Measurements from ENCODE around the gene SLC16A3. TPM values are rescaled to one million over a fixed set of nuclear protein-coding genes. Genes with fewer than 3 reads are reported as not detected.

The SLC16A3 gene
- total and polyA plus RNA-seq, 2 donors (not counting 1 experiment from before 2014, with no cell fraction given): 14.9 to 65.7 TPM

DNA sequence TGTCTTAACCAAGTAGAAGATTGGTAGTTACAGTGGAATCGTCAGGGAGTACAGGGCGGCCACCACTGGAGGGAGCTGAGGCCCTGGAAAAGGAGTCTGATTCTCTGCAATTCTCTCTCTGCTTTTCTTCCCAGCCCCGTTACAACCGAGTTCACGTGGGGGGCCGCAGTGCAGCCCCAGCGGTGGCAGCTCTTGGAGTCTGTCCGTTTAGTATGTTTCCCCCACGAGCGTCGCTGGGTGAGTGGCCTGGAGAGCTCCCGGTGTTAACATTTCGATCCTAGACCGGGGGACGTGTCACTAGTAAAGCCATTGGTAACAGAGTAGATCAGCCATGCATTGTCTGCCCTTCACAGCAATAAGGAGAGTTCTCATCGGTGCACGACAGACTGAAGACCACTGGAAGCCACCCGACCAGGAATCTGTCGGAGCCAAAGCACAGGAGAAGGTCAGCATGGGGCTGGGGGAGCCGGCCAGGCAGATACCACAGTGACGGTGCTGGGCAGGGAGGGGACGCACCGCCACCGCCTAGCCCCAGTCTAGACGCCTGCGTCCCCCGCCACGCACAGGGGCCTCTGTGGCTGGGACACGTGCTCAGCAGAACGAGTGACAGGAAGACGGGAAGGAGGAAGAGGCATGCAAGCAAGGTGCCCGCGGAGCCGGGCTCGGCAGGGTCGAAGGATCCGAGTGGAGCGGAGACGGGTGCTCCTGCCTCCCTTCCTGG, 15.7 kb downstream of the SLC16A3 start:
- no peak overlapping the region for H3K27ac Mint-ChIP-seq
- ATAC-seq (ENCODE audit: low read depth) (no peak), DNase-seq (peak; percentile 35)
- H3K79me2 ChIP-seq (ENCODE audit: control insufficient read depth, insufficient read depth, low read length): peaks cover 84% of the 10 kb centered on the region
- no peak for TF ChIP-seq EZH2 (IDR thresholded peaks at IDR 0.05; ENCODE audit: borderline replicate concordance, insufficient read depth, low read depth, low read length, poor library complexity, severe bottlenecking)
- TF ChIP-seq, protein P1, sequence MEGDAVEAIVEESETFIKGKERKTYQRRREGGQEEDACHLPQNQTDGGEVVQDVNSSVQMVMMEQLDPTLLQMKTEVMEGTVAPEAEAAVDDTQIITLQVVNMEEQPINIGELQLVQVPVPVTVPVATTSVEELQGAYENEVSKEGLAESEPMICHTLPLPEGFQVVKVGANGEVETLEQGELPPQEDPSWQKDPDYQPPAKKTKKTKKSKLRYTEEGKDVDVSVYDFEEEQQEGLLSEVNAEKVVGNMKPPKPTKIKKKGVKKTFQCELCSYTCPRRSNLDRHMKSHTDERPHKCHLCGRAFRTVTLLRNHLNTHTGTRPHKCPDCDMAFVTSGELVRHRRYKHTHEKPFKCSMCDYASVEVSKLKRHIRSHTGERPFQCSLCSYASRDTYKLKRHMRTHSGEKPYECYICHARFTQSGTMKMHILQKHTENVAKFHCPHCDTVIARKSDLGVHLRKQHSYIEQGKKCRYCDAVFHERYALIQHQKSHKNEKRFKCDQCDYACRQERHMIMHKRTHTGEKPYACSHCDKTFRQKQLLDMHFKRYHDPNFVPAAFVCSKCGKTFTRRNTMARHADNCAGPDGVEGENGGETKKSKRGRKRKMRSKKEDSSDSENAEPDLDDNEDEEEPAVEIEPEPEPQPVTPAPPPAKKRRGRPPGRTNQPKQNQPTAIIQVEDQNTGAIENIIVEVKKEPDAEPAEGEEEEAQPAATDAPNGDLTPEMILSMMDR (IDR thresholded peaks at IDR 0.05): peak; percentile 45
- no peak overlapping the region for H3K9ac ChIP-seq (ENCODE audit: low read length)
- intact Hi-C loops (cut with micrococcal nuclease): loop anchor here (1.0 kb wide), 1 partner anchor 77 kb away; no protein-coding TSS in a partner anchor
- peaks cover 0 to 77% of the 10 kb centered on the region in 2 experiments for H3K36me3 ChIP-seq (replicated peaks in 1 of 2; ENCODE audit: control extremely low read depth in 1 of 2, control insufficient read depth in 1 of 2, extremely low read depth in 1 of 2, insufficient read depth in 2 of 2, low read length in 1 of 2)
- ChIA-PET POLR2A (no interaction called here), CTCF (interaction anchor here (1.1 to 4.1 kb wide), 3 partner anchors 13 to 58 kb away, joined by 3 to 24 read pairs (median 3); no protein-coding TSS in a partner anchor)
- H3K4me2 ChIP-seq (replicated peaks; ENCODE audit: low read depth, low read length, poor library complexity, severe bottlenecking): no peak overlapping the region
- H3K27ac ChIP-seq (ENCODE audit: low read length in 2 of 2): no peak overlapping the region
- H3K27me3 Mint-ChIP-seq: no peaks in the 10 kb centered on the region
- no peaks in the 10 kb centered on the region for H3K27me3 ChIP-seq (replicated peaks in 1 of 4; ENCODE audit: control extremely low read depth in 1 of 4, control insufficient read depth in 3 of 4, insufficient read depth in 4 of 4, low read length in 3 of 4)
- no peaks in the 10 kb centered on the region for H3K9me3 Mint-ChIP-seq (ENCODE audit: insufficient read depth)
- no peak overlapping the region for H3K4me3 ChIP-seq (ENCODE audit: control extremely low read depth in 1 of 5, extremely low read depth in 1 of 5, insufficient read depth in 1 of 5, low read depth in 2 of 5, low read length in 4 of 5)
- H2AFZ ChIP-seq (ENCODE audit: insufficient read depth, low read depth, low read length, poor library complexity, severe bottlenecking): no peak overlapping the region
- H3K4me3 Mint-ChIP-seq: no peak overlapping the region
- peaks cover 3 to 22% of the 10 kb centered on the region in 2 donors for H3K4me1 ChIP-seq (ENCODE audit: control insufficient read depth in 2 of 2, insufficient read depth in 2 of 2, low read length in 2 of 2)
- peaks cover 39% of the 10 kb centered on the region for H3K4me1 Mint-ChIP-seq
- peaks cover 0 to 4% (median 0%) of the 10 kb centered on the region in 3 donors for H3K9me3 ChIP-seq (ENCODE audit: control extremely low read depth in 1 of 3, control insufficient read depth in 2 of 3, insufficient read depth in 1 of 3, low read length in 2 of 3)
- H4K20me1 ChIP-seq (ENCODE audit: control insufficient read depth, insufficient read depth, low read length, poor library complexity, severe bottlenecking): peaks cover 100% of the 10 kb centered on the region
- 94% methylated on average over 38 of the region's 39 CpGs for WGBS (ENCODE audit: insufficient coverage)

Data from B cell (primary cell).